ENCODE measurements around the gene NINJ2.

NINJ2 gene

DNA sequence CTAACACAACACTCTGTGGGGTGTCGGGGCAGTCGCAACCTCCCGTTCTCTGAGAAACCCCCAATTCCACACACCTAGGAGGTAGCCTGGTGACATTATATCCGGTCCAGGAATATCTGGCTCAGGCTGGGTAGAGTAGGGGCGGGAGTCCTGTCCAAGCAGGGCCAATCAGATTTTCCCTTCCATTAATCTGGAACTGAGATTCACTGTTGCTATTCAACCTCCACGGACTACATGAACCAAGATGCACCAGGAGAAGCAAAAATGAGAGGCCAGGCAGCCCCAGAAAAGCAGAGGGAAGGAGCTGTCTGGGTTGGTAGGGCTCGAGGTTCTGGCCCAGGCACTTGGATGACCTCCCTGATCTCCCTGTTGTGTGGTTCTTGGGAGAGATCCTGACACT is 51.0 kb downstream of the NINJ2 start:
- DNase-seq = no peak

DNA sequence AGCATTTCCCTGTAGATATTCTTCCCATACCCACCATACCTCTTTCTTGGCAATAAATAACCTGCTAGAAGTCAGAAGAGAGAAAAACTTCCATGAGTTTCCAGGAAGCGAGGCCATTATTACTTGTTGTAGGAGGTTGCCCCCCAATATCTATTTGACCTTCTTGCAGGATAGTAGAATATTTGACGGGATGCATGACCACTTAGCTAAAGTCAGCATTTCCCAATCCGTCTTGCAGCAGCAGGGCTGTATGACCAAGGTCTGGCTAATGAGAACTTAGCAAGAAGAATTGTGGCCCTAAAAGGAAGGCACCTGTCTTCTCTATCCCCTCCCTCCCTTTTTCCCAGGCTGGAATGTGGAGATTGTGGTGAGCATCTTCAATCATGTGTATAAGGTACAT is 51.5 kb downstream of the NINJ2 start:
- DNase-seq = no peak

DNA sequence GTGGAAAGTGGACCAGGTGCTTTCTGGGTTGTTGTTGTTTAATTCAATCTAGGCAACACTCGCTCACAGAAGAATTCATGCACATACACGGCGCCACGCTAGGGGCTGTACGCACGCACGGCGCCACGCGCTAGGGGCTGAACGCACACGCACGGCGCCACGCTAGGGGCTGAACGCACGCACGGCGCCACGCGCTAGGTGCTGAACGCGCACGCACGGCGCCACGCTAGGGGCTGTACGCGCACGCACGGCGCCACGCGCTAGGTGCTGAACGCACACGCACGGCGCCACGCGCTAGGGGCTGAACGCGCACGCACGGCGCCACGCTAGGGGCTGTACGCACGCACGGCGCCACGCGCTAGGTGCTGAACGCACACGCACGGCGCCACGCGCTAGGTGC is 54.3 kb downstream of the NINJ2 start:
- no peak for DNase-seq

DNA sequence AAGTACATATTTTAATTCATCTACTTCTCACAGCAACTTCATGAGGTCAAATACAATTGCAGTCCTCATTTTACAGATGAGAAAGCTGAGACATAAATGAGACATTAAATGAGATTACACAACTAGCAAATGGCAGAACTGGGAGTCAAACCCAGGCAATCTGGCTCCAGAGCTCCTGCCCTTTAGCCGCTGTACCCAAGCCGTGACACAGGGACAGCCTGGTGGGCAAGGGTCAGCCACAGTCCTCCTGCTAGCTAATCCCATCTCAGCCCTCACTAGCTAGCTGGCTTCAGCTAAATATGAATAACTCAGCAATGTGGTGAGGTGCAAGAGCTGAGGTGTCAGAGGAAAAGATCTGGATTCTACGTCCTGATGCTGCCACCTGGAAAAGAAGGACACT is 54.8 kb downstream of the NINJ2 start:
- no peak for DNase-seq

- DNase-seq = no peak
These were observed 55.7 kb downstream of the NINJ2 start for GRCh38 chr12:607541-608001.

GRCh38 chr12:604956-605355 is 58.3 kb downstream of the NINJ2 start:
- DNase-seq = no peak

DNA sequence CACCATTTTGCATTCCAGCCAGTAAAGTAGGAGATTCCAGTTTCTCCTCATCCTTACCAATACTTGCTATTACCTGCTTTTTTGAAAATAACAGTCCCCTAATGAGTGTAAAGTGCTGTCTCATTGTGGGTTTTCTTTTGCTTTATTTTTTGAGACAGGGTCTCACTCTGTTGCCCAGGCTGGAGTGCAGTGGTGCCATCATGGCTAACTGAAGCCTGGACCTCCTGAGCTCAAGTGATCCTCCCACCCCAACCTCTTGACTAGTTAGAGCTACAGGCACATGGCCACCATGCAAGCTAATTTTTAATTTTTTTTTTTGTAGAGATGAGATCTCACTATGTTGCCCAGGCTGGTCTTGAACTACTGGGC is 60.6 kb downstream of the NINJ2 start:
- DNase-seq = no peak

- no peak for DNase-seq
These were observed 61.1 kb downstream of the NINJ2 start for GRCh38 chr12:601976-602699.

- no peak for DNase-seq
These were observed 63.5 kb downstream of the NINJ2 start for GRCh38 chr12:599756-600155.

- DNase-seq = no peak
These were observed 65.2 kb downstream of the NINJ2 start for GRCh38 chr12:597926-598568.

GRCh38 chr12:593396-594270 is 69.6 kb downstream of the NINJ2 start:
- no peak for DNase-seq

- no peak for DNase-seq
These were observed 71.2 kb downstream of the NINJ2 start for GRCh38 chr12:592024-592505.

GRCh38 chr12:591167-592023 is 71.8 kb downstream of the NINJ2 start:
- no peak for DNase-seq

DNA sequence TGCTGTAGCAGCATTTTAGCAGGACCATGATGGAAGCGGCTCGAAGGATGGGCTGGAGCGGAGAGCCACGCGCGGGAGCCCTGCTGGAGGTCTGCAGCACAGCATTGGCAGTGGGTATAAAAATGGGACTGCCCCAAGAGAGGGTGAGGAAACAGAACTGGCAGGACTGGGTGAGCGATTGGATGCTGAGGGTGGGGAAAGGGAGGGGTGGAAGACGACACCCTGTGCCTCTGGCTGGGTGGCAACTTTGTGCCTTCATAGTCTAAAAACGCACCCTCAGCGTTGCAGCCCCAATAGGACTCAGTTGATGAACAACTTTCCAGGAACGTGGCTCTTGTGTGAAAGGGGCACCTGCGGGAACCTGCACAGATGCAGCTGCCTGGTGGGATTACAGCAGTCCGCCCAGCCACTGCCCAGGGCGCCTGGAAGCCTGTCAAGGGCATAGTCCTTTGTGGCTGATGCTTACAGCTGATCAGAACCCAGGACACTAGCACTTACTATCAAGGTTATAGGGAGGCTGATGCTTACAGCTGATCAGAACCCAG is 73.0 kb downstream of the NINJ2 start:
- no peak for DNase-seq

DNA sequence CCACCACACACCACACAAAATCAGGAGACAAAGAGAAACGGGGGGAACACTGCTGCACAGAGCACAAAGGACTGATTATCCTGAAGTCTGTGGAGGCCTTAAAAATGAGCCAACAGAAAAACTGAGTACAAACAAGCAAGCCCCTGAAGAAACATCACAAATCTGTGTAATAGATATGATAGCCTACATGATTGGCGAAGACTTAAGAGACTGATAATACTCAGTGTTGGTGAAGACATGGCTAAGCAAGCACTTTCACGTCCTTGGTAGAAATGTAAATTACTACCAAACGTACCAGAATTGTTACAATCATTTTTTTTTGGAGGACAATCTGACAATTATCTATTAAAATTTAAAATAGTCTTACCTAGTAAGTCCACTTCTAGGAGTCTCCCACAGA is 74.6 kb downstream of the NINJ2 start:
- no peak for DNase-seq

GRCh38 chr12:588024-588322 is 75.3 kb downstream of the NINJ2 start:
- DNase-seq = no peak

GRCh38 chr12:587132-588023 is 75.9 kb downstream of the NINJ2 start:
- DNase-seq = no peak

DNA sequence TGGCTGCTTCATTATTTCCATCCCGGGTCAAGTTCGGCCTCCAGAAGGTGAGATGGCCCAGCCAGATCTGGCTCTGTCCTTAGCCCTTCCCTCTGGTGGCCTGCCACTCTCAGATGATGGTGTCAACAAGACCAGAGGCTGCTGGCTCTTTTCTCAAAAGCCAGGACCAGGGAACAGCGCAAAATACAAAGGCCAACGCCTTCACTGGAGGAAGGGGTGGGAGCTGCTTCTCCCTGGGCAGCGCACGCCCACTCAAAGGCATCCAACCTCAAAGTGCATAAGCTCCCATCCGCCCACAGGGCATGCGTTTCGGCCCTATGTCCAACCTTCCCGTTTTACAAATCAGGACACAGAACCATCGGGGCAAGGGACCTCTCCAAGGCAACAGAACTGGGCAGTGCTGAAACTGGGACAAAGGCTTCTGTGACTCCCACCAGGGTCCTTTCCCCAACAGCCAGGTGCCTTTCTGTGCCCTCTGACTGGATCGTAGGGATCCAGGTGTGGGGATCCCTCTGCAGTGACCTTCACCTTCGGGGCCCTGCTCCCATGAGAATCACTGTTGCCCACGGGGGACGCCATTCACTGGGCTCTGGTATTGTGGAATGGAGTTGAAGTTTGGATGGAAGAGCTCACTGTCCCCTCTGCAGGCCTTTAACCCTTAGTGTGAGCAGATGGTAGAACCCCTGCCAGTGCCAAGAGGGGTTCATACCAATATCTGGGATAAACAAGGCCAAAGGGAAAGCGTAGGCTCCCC is 76.8 kb downstream of the NINJ2 start:
- DNase-seq = no peak

- no peak for DNase-seq
These were observed 77.9 kb downstream of the NINJ2 start for GRCh38 chr12:585062-586061.

Data from stimulated activated naive CD4-positive, alpha-beta T cell treated with Interleukin-2 at 50 U/mL for 16 hours (primary cell).